ENCODE measurements around the gene ITIH5.

Gene ITIH5

GRCh38 chr10:7533657-7534479 lies 132.9 kb downstream of the ITIH5 start:
- peaks cover 14% of the 10 kb centered on the region for H3K27me3 Mint-ChIP-seq
- H3K36me3 Mint-ChIP-seq (ENCODE audit: low read depth), result no peaks in the 10 kb centered on the region
- intact Hi-C loops (cut with micrococcal nuclease), result no loop called here
- H3K4me1 Mint-ChIP-seq (ENCODE audit: low read depth), result peaks cover 7% of the 10 kb centered on the region
- H3K4me3 Mint-ChIP-seq, result no peak overlapping the region
- H3K9me3 Mint-ChIP-seq, result peaks cover 11% of the 10 kb centered on the region
- H3K27ac Mint-ChIP-seq, result no peak overlapping the region

DNA sequence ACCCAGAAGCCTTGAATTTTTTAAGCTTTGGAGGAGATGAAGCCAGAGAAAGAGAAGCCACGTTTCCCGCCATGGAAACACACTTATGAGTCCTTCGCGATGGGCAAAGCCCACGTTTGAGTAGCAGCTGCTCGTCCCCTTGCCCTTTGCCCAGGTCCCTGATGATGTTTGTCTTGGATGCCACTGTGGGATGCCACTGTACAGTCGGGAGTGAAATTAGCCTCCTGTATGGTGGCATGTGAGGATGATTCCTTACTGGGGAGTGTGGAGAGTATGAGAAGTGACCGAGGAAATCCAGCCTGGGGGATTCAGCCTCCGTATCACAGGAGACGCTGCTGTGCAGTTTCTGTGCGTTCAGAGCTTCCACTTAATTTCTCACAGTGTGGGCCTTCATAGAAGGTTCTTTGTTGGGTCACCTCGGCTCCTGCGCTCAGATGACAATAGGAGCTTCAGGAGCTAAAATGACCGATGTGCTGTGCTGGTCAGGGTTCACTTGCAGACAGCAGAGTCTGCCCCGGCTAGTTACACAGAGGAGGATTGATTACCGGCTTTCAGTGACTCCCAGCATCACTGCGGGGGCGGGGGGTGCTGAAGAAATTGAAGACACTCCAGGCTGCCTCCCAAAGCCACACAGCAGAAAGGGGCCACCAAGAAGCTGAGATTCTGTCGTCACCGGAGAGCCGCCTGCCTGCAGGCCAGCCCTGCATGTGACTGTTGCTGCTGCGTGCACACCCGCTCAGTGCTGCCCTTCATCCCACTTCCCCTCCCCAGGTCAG lies 133.9 kb downstream of the ITIH5 start:
- Mint-ChIP-seq H3K27ac (no peak overlapping the region), H3K4me3 (no peak overlapping the region), H3K36me3 (ENCODE audit: low read depth) (no peaks in the 10 kb centered on the region), H3K27me3 (peaks cover 21% of the 10 kb centered on the region), H3K4me1 (ENCODE audit: low read depth) (peaks cover 5% of the 10 kb centered on the region), H3K9me3 (peaks cover 2% of the 10 kb centered on the region)
- intact Hi-C loops (cut with micrococcal nuclease), result no loop called here

GRCh38 chr10:7529638-7530037 lies 137.1 kb downstream of the ITIH5 start:
- Mint-ChIP-seq H3K27me3 (peaks cover 27% of the 10 kb centered on the region), H3K36me3 (ENCODE audit: low read depth) (no peaks in the 10 kb centered on the region), H3K4me3 (no peak overlapping the region), H3K9me3 (no peaks in the 10 kb centered on the region), H3K4me1 (ENCODE audit: low read depth) (peaks cover 5% of the 10 kb centered on the region), H3K27ac (no peak overlapping the region)
- intact Hi-C loops (cut with micrococcal nuclease), result loop anchor here (5.0 kb wide), 1 partner anchor 1678 kb away; no protein-coding TSS in a partner anchor

- H3K36me3 Mint-ChIP-seq (ENCODE audit: low read depth), result no peaks in the 10 kb centered on the region
- no peaks in the 10 kb centered on the region for H3K9me3 Mint-ChIP-seq
- no peaks in the 10 kb centered on the region for H3K4me1 Mint-ChIP-seq (ENCODE audit: low read depth)
- H3K27me3 Mint-ChIP-seq, result peaks cover 24% of the 10 kb centered on the region
- intact Hi-C loops (cut with micrococcal nuclease), result loop anchor here (5.0 kb wide), 1 partner anchor 1680 kb away; no protein-coding TSS in a partner anchor
- no peak overlapping the region for H3K27ac Mint-ChIP-seq
- H3K4me3 Mint-ChIP-seq, result no peak overlapping the region
Measured at GRCh38 chr10:7527468-7527867, 139.3 kb downstream of the ITIH5 start.

DNA sequence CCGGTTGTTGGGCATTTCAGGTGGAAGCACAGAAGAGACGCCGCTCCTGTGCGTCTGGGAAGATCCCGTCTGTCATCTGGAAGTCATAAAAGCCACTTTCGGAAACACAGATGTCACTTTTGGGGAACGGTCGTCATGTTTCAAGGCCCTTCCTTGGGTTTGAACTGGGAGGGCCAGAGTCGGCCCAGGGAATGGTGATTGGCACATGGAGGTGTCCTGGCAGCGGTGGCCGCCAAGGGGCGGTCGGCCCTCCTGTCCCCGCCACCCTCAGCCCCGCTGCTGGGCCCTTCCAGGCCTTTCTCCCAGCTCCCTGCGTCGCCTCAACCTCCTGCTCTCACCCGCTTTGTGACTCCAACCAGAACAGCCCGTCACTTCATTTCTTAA lies 140.8 kb downstream of the ITIH5 start:
- Mint-ChIP-seq H3K4me3 (no peak overlapping the region), H3K9me3 (peaks cover 7% of the 10 kb centered on the region), H3K4me1 (ENCODE audit: low read depth) (no peaks in the 10 kb centered on the region), H3K27ac (no peak overlapping the region), H3K36me3 (ENCODE audit: low read depth) (no peaks in the 10 kb centered on the region), H3K27me3 (peaks cover 18% of the 10 kb centered on the region)
- intact Hi-C loops (cut with micrococcal nuclease), result loop anchor here (5.0 kb wide), 1 partner anchor 1681 kb away; no protein-coding TSS in a partner anchor

- peaks cover 8% of the 10 kb centered on the region for H3K9me3 Mint-ChIP-seq
- intact Hi-C loops (cut with micrococcal nuclease), result loop anchor here (1.0 to 5.0 kb wide), 3 partner anchors 162 to 1777 kb away; no protein-coding TSS in a partner anchor
- no peaks in the 10 kb centered on the region for H3K4me1 Mint-ChIP-seq (ENCODE audit: low read depth)
- H3K27me3 Mint-ChIP-seq, result peaks cover 17% of the 10 kb centered on the region
- no peak overlapping the region for H3K27ac Mint-ChIP-seq
- no peaks in the 10 kb centered on the region for H3K36me3 Mint-ChIP-seq (ENCODE audit: low read depth)
- H3K4me3 Mint-ChIP-seq, result no peak overlapping the region
Measured at GRCh38 chr10:7525314-7526016, 141.3 kb downstream of the ITIH5 start.

GRCh38 chr10:7523656-7524055 lies 143.1 kb downstream of the ITIH5 start:
- H3K4me1 Mint-ChIP-seq (ENCODE audit: low read depth), result peaks cover under 1% of the 10 kb centered on the region

DNA sequence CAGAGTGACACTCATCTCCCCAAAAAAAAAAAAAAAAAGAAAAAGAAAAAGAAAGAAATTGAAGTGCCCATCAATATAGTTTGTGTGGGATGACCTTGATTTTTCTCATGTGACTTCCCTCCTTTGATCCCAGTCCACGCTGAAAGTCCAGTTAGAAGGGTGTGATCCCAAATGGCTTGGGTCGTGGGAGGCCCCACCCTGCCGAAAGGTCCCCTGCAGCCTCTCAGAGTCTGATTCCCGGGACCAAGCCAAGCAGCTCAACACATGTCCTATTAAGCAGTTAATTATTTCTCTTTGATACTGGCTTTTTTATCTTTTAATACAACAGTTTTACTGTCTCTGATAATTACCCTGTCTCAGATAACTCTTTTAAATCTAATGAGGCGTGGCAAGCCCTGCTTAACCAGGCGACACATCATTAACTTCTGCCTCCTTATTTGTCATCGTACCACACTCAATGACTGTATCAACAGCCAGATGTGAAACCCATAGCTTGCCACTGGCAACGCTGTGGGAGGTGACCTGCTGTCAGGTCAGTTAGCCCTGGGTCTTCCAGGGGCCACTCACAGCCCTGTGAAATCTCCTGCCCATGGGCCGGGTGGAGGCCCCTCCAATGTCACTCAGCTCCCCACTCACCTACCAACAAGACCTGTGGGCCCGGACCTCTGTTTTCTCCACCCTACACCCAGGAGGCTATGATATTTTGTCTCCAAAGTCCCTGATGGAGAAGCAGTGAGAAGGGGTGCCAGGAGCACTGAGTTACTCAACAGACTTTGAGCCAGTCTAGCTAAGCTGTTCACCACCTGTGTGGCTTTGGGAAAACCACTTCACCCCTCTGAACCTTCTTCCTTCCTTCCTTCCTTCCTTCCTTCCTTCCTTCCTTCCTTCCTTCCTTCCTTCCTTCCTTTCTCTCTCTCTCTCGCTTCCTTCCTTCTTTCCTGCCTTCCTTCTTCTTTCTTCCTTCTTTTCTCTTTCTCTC lies 146.0 kb downstream of the ITIH5 start:
- no peak overlapping the region for H3K4me3 Mint-ChIP-seq
- H3K27ac Mint-ChIP-seq, result no peak overlapping the region

More at GRCh38 chr10:7523656-7524055, 143.1 kb downstream of the ITIH5 start:
- Mint-ChIP-seq H3K27ac (no peak overlapping the region), H3K36me3 (ENCODE audit: low read depth) (no peaks in the 10 kb centered on the region), H3K27me3 (peaks cover 11% of the 10 kb centered on the region), H3K4me3 (no peak overlapping the region), H3K9me3 (peaks cover 8% of the 10 kb centered on the region)
- intact Hi-C loops (cut with micrococcal nuclease), result no loop called here

GRCh38 chr10:7519351-7519750 lies 147.4 kb downstream of the ITIH5 start:
- peaks cover 8% of the 10 kb centered on the region for H3K9me3 Mint-ChIP-seq
- H3K4me3 Mint-ChIP-seq, result no peak overlapping the region
- H3K27me3 Mint-ChIP-seq, result no peaks in the 10 kb centered on the region
- no peaks in the 10 kb centered on the region for H3K36me3 Mint-ChIP-seq (ENCODE audit: low read depth)
- intact Hi-C loops (cut with micrococcal nuclease), result no loop called here
- H3K4me1 Mint-ChIP-seq (ENCODE audit: low read depth), result peaks cover 13% of the 10 kb centered on the region
- no peak overlapping the region for H3K27ac Mint-ChIP-seq

More for the DNA sequence above, 146.0 kb downstream of the ITIH5 start:
- intact Hi-C loops (cut with micrococcal nuclease), result no loop called here
- Mint-ChIP-seq H3K36me3 (ENCODE audit: low read depth) (no peaks in the 10 kb centered on the region), H3K27me3 (no peaks in the 10 kb centered on the region), H3K4me1 (ENCODE audit: low read depth) (peaks cover 13% of the 10 kb centered on the region), H3K9me3 (peaks cover 8% of the 10 kb centered on the region)

DNA sequence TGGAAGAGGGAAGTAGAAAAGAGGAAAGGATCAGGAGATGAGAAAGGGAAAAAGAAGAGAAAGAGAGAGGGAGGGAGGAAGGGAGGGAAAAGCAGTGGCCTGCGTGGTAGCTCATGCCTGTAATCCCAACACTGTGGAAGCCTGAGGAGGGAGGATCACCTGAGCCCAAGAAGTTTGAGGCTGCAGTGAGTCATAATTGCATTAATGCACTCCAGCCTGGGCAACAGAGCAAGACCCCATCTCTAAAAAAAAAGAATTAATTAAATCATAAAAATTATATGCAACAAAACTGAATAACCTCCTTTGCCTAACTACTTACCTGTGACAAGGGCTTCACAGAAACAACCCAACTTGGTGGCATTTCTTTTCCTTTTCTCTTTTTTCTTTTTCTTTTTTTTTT lies 148.1 kb downstream of the ITIH5 start:
- Mint-ChIP-seq H3K4me3 (no peak overlapping the region), H3K27ac (no peak overlapping the region), H3K9me3 (peaks cover 8% of the 10 kb centered on the region), H3K36me3 (ENCODE audit: low read depth) (no peaks in the 10 kb centered on the region), H3K27me3 (no peaks in the 10 kb centered on the region), H3K4me1 (ENCODE audit: low read depth) (peaks cover 13% of the 10 kb centered on the region)
- intact Hi-C loops (cut with micrococcal nuclease), result no loop called here

- H3K4me1 Mint-ChIP-seq (ENCODE audit: low read depth), result peaks cover 13% of the 10 kb centered on the region
Measured at GRCh38 chr10:7515439-7515838, 151.3 kb downstream of the ITIH5 start.

GRCh38 chr10:7513936-7514335 lies 152.8 kb downstream of the ITIH5 start:
- H3K4me3 Mint-ChIP-seq, result no peak overlapping the region
- no peaks in the 10 kb centered on the region for H3K36me3 Mint-ChIP-seq (ENCODE audit: low read depth)
- H3K27ac Mint-ChIP-seq, result no peak overlapping the region
- peaks cover 13% of the 10 kb centered on the region for H3K4me1 Mint-ChIP-seq (ENCODE audit: low read depth)
- no peaks in the 10 kb centered on the region for H3K27me3 Mint-ChIP-seq
- intact Hi-C loops (cut with micrococcal nuclease), result no loop called here
- H3K9me3 Mint-ChIP-seq, result peaks cover 18% of the 10 kb centered on the region

More at GRCh38 chr10:7515439-7515838, 151.3 kb downstream of the ITIH5 start:
- H3K36me3 Mint-ChIP-seq (ENCODE audit: low read depth), result no peaks in the 10 kb centered on the region
- intact Hi-C loops (cut with micrococcal nuclease), result no loop called here
- peaks cover 6% of the 10 kb centered on the region for H3K9me3 Mint-ChIP-seq
- no peaks in the 10 kb centered on the region for H3K27me3 Mint-ChIP-seq
- no peak overlapping the region for H3K4me3 Mint-ChIP-seq
- H3K27ac Mint-ChIP-seq, result no peak overlapping the region

- Mint-ChIP-seq H3K27me3 (no peaks in the 10 kb centered on the region), H3K4me1 (ENCODE audit: low read depth) (peaks cover 15% of the 10 kb centered on the region), H3K9me3 (peaks cover 18% of the 10 kb centered on the region), H3K36me3 (ENCODE audit: low read depth) (no peaks in the 10 kb centered on the region), H3K4me3 (no peak overlapping the region), H3K27ac (no peak overlapping the region)
- intact Hi-C loops (cut with micrococcal nuclease), result no loop called here
Measured at GRCh38 chr10:7513455-7513854, 153.3 kb downstream of the ITIH5 start.

Measured in dendritic cell treated with granulocyte-macrophage colony-stimulating factor and Interleukin-4, amounts not matched to agents 40 ng/mL and 50 ng/mL, for 4 days (primary cell).